GM21723 (cell line): Measurements from ENCODE around the gene ALX4.

ENCODE experiments used
- ATAC-seq: cut with Tn5 transposase; IDR thresholded peaks from one replicate; pipeline ENCODE4 v1.9.1; 2021; ENCODE audit warnings: mild to moderate bottlenecking, moderate library complexity; ENCODE audit not compliant: unreplicated experiment

Gene ALX4

DNA sequence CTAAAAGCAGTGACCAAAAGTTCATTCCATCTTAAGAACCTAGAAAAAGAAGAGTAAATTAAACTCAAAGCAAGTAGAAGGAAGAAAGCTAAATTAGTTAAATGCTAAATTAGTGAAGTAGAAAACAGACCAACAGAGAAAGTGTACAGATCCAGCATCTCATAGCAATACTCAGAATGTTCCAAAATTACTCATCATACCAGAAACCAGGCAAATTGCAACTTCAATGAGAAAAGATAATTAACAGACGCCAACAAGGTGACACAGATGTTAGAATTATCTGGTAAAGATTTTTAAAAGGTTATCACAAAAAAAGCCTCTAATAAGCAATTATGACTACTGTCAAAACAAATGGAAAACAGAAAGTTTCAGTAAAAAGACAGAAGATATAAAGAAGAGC lies 96.8 kb downstream of the ALX4 start:
- ATAC-seq, result no peak

DNA sequence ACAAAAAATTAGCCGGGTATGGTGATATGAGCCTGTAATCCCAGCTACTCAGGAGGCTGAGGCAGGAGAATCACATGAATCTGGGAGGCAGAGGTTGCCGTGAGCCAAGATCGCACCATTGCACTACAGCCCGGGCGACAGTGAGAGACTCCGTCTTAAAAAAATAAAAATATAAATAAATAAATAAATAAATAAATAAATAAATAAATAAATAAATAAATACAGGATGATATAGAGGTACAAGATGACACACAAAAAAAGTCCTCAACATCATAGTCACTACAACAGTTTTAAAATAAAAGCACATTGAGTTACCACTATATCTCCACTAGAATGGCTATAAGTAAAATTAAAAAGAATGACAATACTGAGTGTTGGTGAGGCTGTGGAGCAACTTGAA lies 97.8 kb downstream of the ALX4 start:
- no peak for ATAC-seq
